C4-2B (cell line): ENCODE results near the gene PREX1.

Source experiments
- ZFX ChIP-seq: fragments of 450-650 bp; IDR thresholded peaks from 2 replicates; pipeline ENCODE4 v1.6.1; 2017
- TF ChIP-seq, protein P1 (sequence below): fragments of 450-650 bp; conservative IDR thresholded peaks from 2 replicates; pipeline ENCODE4 v1.5.1; 2017; ENCODE audit warnings: mild to moderate bottlenecking

DNA sequence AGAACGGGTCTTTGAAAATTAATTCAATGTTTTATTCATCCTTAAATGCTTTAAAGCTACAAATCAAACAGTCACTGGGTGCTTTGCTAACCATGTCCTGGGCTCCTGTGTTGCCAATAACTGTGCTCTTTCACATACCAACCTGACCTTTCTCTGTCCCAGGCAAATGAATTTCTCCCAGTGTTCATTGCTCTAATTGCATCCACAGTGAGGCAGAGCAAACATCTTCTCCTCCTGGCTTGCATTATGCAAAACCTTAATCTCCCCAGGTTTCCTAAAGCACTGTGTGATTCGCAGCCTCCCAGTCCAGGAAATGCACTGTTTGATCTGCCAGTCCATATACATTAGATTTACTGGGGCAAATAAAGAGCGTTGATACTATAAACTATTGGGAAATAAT, 219.0 kb downstream of the PREX1 start:
- TF ChIP-seq, protein P1, sequence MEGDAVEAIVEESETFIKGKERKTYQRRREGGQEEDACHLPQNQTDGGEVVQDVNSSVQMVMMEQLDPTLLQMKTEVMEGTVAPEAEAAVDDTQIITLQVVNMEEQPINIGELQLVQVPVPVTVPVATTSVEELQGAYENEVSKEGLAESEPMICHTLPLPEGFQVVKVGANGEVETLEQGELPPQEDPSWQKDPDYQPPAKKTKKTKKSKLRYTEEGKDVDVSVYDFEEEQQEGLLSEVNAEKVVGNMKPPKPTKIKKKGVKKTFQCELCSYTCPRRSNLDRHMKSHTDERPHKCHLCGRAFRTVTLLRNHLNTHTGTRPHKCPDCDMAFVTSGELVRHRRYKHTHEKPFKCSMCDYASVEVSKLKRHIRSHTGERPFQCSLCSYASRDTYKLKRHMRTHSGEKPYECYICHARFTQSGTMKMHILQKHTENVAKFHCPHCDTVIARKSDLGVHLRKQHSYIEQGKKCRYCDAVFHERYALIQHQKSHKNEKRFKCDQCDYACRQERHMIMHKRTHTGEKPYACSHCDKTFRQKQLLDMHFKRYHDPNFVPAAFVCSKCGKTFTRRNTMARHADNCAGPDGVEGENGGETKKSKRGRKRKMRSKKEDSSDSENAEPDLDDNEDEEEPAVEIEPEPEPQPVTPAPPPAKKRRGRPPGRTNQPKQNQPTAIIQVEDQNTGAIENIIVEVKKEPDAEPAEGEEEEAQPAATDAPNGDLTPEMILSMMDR, result no peak
- no peak for TF ChIP-seq ZFX
